Esophagus muscularis mucosa (tissue), 3 donors: ENCODE results near the gene MACROD2.

ENCODE experiments used
- CTCF ChIP-seq, 3 experiments: fragments of 200-600 bp in 2 of 3; fragments of 450-650 bp in 1 of 3; sonication (generic) in 2 of 3; IDR thresholded peaks; one replicate each; pipeline ENCODE4 v1.5.1; 2017 to 2019; ENCODE audit warnings: antibody characterized with exemption in 3 of 3, mild to moderate bottlenecking in 2 of 3, moderate library complexity in 1 of 3
- POLR2AphosphoS5 ChIP-seq, 2 donors: sonication (generic); formaldehyde crosslinking; IDR thresholded peaks; one replicate each; pipeline ENCODE4 v1.6.1; 2017; ENCODE audit warnings: antibody characterized with exemption in 2 of 2

GRCh38 chr20:15740046-15740775, 1744.9 kb downstream of the MACROD2 start:
- TF ChIP-seq CTCF (IDR thresholded peaks at IDR 0.05) (no peak), POLR2AphosphoS5 (IDR thresholded peaks at IDR 0.05) (no peak)
